DOHH2 (cell line): ENCODE data around the gene GLI3.

Source experiments
- H3F3A ChIP-seq: fragments of 200-600 bp; sonication (generic), shearing (Covaris generic); 2 replicates; pipeline ENCODE4 v1.6.0; 2016; ENCODE audit warnings: antibody characterized with exemption, mild to moderate bottlenecking; ENCODE audit not compliant: control insufficient read depth, insufficient read depth
- H3K27ac ChIP-seq: fragments of 200-600 bp; sonication (generic); 2 replicates; pipeline ENCODE4 v1.5.1; 2014; ENCODE audit warnings: low read depth, mild to moderate bottlenecking, low read length, moderate library complexity
- H3K27me3 ChIP-seq: fragments of 200-600 bp; sonication (generic); 2 replicates; pipeline ENCODE4 v1.6.1; 2014; ENCODE audit warnings: mild to moderate bottlenecking, low read length, mixed read lengths; ENCODE audit not compliant: control insufficient read depth
- H3K36me3 ChIP-seq: fragments of 200-600 bp; sonication (generic); 2 replicates; pipeline ENCODE4 v1.6.1; 2014; ENCODE audit warnings: mild to moderate bottlenecking, low read length, moderate library complexity, mixed read lengths; ENCODE audit not compliant: control insufficient read depth
- H3K4me1 ChIP-seq: fragments of 200-600 bp; sonication (generic); 2 replicates; pipeline ENCODE4 v1.6.1; 2014; ENCODE audit warnings: mild to moderate bottlenecking, low read length, mixed read lengths; ENCODE audit not compliant: control insufficient read depth
- H3K4me2 ChIP-seq: fragments of 200-600 bp; sonication (generic); 2 replicates; pipeline ENCODE4 v1.6.0; 2014; ENCODE audit warnings: mild to moderate bottlenecking, low read length, moderate library complexity
- H3K4me3 ChIP-seq: fragments of 200-600 bp; sonication (generic); 2 replicates; pipeline ENCODE4 v1.5.1; 2014; ENCODE audit warnings: mild to moderate bottlenecking, low read length, mixed read lengths
- H3K79me2 ChIP-seq: fragments of 200-600 bp; sonication (generic); 2 replicates; pipeline ENCODE4 v1.6.1; 2014; ENCODE audit warnings: mild to moderate bottlenecking, low read length, mixed read lengths; ENCODE audit not compliant: control insufficient read depth
- H3K9me2 ChIP-seq: fragments of 200-600 bp; sonication (generic); replicated peaks from 2 replicates; pipeline ENCODE4 v1.6.1; 2014; ENCODE audit warnings: mild to moderate bottlenecking, low read length, mixed read lengths; ENCODE audit not compliant: control insufficient read depth
- H3K9me3 ChIP-seq: fragments of 200-600 bp; sonication (generic); 2 replicates; pipeline ENCODE4 v1.6.1; 2014; ENCODE audit warnings: antibody characterized with exemption, low read length, mixed read lengths; ENCODE audit not compliant: control insufficient read depth, insufficient read depth
- H4K20me1 ChIP-seq: fragments of 200-600 bp; sonication (generic); 2 replicates; pipeline ENCODE4 v1.6.0; 2014; ENCODE audit warnings: low read depth, mild to moderate bottlenecking, antibody characterized with exemption, low read length, moderate library complexity; ENCODE audit not compliant: control insufficient read depth, insufficient read depth
- CTCF ChIP-seq: fragments of 200-600 bp; sonication (generic); IDR thresholded peaks from one replicate; pipeline ENCODE4 v1.5.1; 2014; ENCODE audit warnings: antibody characterized with exemption, mild to moderate bottlenecking, low read depth, low read length; ENCODE audit not compliant: poor library complexity, severe bottlenecking
- EZH2phosphoT487 ChIP-seq: fragments of 200-600 bp; sonication (generic); IDR thresholded peaks from 2 replicates; pipeline ENCODE4 v1.6.1; 2017; ENCODE audit warnings: borderline replicate concordance, mild to moderate bottlenecking, antibody characterized with exemption, low read length, moderate library complexity, mixed read lengths

GLI3 gene

GRCh38 chr7:42208572-42208971 is 28.4 kb downstream of the GLI3 start:
- Histone ChIP-seq H3K4me3 (no peak overlapping the region), H3K27me3 (no peaks in the 10 kb centered on the region), H3F3A (no peaks in the 10 kb centered on the region), H3K4me1 (no peaks in the 10 kb centered on the region), H3K9me3 (no peaks in the 10 kb centered on the region), H3K79me2 (no peaks in the 10 kb centered on the region), H4K20me1 (no peaks in the 10 kb centered on the region), H3K36me3 (no peaks in the 10 kb centered on the region), H3K9me2 (no peaks in the 10 kb centered on the region), H3K4me2 (no peak overlapping the region), H3K27ac (no peak overlapping the region)
- TF ChIP-seq CTCF: no peak
- no peak for TF ChIP-seq EZH2phosphoT487

GRCh38 chr7:42207420-42207819 is 29.6 kb downstream of the GLI3 start:
- no peaks in the 10 kb centered on the region for H3K27me3 ChIP-seq

GRCh38 chr7:42203336-42203735 is 33.7 kb downstream of the GLI3 start:
- H4K20me1 ChIP-seq: no peaks in the 10 kb centered on the region
- no peaks in the 10 kb centered on the region for H3K4me1 ChIP-seq
- H3K4me2 ChIP-seq: no peak overlapping the region
- no peaks in the 10 kb centered on the region for H3K9me2 ChIP-seq
- no peak overlapping the region for H3K4me3 ChIP-seq
- H3K79me2 ChIP-seq: no peaks in the 10 kb centered on the region
- H3K36me3 ChIP-seq: no peaks in the 10 kb centered on the region
- TF ChIP-seq CTCF: no peak
- no peak for TF ChIP-seq EZH2phosphoT487
- no peaks in the 10 kb centered on the region for H3K9me3 ChIP-seq
- H3K27ac ChIP-seq: no peak overlapping the region
- H3F3A ChIP-seq: no peaks in the 10 kb centered on the region
- no peaks in the 10 kb centered on the region for H3K27me3 ChIP-seq

More at GRCh38 chr7:42207420-42207819, 29.6 kb downstream of the GLI3 start:
- no peak overlapping the region for H3K4me2 ChIP-seq
- no peaks in the 10 kb centered on the region for H3K9me3 ChIP-seq
- no peak overlapping the region for H3K27ac ChIP-seq
- H3K79me2 ChIP-seq: no peaks in the 10 kb centered on the region
- no peaks in the 10 kb centered on the region for H3K4me1 ChIP-seq
- H3K9me2 ChIP-seq: no peaks in the 10 kb centered on the region
- H3F3A ChIP-seq: no peaks in the 10 kb centered on the region
- no peaks in the 10 kb centered on the region for H4K20me1 ChIP-seq
- H3K4me3 ChIP-seq: no peak overlapping the region
- TF ChIP-seq EZH2phosphoT487 (no peak), CTCF (no peak)
- H3K36me3 ChIP-seq: no peaks in the 10 kb centered on the region

- no peaks in the 10 kb centered on the region for H3K27me3 ChIP-seq
- H3K9me2 ChIP-seq: no peaks in the 10 kb centered on the region
- H3K4me1 ChIP-seq: no peaks in the 10 kb centered on the region
- H4K20me1 ChIP-seq: no peaks in the 10 kb centered on the region
- no peak overlapping the region for H3K27ac ChIP-seq
- no peak overlapping the region for H3K4me3 ChIP-seq
- H3K4me2 ChIP-seq: no peak overlapping the region
- no peak for TF ChIP-seq CTCF
- TF ChIP-seq EZH2phosphoT487: no peak
- no peaks in the 10 kb centered on the region for H3K9me3 ChIP-seq
- H3K36me3 ChIP-seq: no peaks in the 10 kb centered on the region
- no peaks in the 10 kb centered on the region for H3F3A ChIP-seq
- no peaks in the 10 kb centered on the region for H3K79me2 ChIP-seq
Measured at GRCh38 chr7:42202601-42203000, 34.4 kb downstream of the GLI3 start.
